ENCODE results near the gene CIAO2A.

The CIAO2A gene

DNA sequence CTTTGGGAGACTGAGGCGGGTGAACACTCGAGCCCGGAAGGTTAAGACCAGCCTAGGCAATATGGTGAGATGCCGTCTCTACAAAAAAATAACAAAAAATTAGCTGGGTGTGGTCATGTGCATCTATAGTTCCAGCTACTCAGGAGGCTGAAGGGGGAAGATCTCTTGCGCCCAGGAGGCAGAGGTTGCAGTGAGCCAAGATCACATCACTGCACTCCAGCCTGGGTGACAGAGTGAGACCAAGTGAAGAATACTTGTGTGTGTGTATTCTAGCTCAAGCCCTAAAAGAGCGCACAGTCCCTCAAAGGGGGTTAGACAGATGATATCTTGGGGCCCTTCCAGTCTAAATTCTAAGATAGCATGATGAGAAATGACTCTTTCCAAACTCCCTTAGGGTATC lies 71.1 kb downstream of the CIAO2A start:
- Histone ChIP-seq H3K4me3 (ENCODE audit: low read depth in 1 of 2, low read length in 1 of 2) (no peak overlapping the region), H3K27ac (peak overlapping the region; percentile 84), H3K27me3 (no peaks in the 10 kb centered on the region), H3K36me3 (peaks cover 41% of the 10 kb centered on the region), H3K9me3 (no peaks in the 10 kb centered on the region), H3K4me1 (ENCODE audit: control insufficient read depth in 1 of 2, insufficient read depth in 1 of 2, low read depth in 1 of 2, low read length in 1 of 2) (peaks cover 36 to 59% of the 10 kb centered on the region in 2 experiments)
- TF ChIP-seq CTCF (IDR thresholded peaks at IDR 0.05): no peak

Measured in neutrophil (primary cell).